HG03135 (cell line): ENCODE data around the gene KRTAP12-2.

ENCODE experiments used
- ATAC-seq: cut with Tn5 transposase; IDR thresholded peaks from one replicate; pipeline ENCODE4 v1.9.1; 2021; ENCODE audit warnings: mild to moderate bottlenecking, moderate library complexity; ENCODE audit not compliant: unreplicated experiment

Gene KRTAP12-2, protein sequence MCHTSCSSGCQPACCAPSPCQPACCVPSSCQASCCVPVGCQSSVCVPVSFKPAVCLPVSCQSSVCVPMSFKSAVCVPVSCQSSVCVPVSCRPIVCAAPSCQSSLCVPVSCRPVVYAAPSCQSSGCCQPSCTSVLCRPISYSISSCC

DNA sequence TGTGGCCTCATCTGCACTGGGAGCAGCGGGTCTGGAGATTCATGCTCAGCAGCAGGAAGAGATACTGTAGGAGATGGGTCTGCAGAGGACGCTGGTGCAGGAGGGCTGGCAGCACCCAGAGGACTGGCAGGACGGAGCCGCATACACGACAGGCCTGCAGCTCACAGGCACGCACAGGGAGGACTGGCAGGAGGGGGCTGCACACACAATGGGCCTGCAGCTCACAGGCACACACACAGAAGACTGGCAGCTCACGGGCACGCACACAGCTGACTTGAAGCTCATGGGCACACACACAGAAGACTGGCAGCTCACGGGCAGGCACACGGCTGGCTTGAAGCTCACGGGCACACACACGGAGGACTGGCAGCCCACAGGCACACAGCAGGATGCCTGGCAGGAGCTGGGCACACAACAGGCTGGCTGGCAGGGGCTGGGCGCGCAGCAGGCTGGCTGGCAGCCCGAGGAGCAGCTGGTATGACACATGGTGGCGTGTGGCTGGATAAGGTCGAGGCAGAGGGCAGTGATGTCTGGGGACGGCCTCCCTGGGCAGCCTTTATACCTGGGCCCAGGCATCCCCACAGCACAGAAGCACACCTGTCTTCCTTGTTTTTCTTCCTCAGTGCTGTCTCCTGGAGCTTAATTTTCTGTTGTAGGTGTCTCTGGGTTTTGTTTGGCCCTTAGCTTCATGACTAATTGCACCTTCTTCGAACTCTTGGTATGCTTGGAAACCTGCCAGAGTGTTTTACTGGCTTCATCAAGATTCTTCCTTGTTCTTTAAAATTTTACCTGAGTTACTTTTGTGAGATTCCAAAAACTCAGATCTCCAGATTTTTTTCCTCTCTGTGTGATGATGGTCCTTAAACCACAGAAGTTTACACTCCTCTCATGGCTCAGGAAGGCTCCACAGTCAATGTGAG is at the start of gene KRTAP12-2:
TSS of gene KRTAP12-2 (minus strand) at position 527 of the 920 bp plus-strand sequence. CDS start at position 486, 41 bp downstream.
- ATAC-seq: no peak

DNA sequence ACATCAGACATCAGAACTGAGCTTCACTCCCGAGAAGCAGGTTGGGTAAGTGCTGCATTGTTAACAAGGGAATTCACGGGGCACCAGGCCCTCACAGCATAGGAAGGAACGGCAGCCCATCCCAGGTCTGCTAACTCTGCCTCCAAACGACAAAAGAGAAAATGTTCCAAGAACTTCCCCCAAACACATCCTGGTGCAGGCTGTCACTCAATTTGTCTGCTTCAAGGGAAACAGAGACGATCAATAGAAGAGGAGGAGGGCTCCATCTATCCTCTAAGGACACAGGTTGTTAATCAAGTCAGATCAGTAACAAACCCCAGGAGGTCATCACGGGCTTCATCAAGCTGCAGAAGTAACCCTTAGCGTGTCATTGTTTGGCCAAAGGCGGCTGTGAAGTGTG is 48.2 kb upstream of the KRTAP12-2 start:
- ATAC-seq: no peak

DNA sequence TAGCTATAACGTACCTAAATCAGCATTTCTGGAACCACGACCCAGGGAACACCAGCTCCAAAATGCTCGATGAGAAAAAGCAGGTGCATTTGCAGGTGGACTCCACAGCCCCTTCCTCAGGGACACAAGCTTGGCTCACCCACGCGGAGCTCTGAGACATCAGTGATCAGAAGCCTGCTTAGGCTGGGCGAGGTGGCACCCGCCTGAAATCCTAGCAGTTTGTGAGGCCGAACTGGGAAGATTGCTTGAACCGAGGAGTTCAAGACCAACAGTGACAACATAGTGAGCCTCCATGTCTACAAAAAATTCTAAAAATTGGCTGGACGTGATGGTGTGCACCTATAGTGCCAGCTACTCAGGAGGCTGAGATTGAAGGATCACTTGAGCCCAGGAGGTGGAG is 47.1 kb upstream of the KRTAP12-2 start:
- no peak for ATAC-seq

DNA sequence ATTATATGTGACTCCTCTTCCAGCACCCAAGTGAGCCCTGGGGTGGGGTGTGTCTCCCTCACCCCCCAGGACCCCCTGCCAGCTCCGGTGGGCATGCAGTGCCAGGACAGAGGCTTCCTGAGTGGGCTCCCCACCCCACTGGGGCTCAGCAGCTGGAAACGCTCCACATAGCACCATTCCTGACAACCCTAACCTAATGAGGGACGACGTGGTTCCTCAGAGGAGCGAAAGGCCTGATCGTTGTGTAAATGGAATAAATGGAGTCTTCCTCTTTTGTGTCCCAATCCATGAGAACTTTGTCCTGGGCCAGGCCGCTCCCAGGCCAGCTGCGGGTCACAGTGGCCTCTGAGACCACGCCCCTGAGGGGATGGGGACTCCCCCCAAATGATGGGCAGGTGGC is 46.4 kb upstream of the KRTAP12-2 start:
- ATAC-seq: no peak

DNA sequence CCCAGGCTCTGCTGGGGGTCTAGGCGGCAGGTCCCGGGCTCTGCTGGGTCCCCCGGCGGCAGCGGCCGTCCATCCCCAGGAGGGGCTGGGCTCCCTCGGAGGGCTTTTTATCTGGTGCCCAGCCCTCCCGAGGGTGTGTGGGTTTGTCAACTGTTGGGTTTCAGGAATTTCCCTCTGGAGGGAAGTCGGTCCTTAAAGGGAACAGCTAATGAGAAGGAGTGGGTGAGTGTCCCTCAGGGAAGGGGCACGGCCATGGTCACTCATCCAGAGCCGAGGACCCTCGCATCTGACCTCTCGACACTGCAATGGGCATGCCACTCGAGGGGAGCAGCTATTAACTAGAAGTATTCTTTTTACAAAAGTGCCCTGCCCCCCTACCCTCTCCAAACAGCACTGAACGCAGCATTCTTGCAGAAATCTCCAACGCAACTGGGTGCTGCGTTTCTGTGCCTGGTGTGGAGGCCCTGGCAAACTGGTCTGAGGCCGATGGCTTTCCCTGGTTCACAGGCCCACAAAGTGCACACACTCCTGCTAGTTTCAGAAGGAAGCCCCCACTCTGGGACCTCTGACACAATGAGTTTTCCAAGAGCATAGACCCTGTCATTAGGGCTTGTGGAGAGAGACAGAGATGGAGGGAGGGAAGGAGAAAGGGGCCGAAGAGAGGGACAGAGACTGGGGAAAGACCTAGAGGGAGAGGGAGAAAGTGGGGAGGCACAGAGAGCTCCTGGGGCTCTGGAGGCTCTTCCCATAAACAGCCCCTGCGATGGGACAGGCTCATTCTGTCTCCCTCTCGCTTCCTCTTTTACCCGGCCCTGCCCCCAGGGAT is 45.7 kb upstream of the KRTAP12-2 start:
- ATAC-seq: no peak

DNA sequence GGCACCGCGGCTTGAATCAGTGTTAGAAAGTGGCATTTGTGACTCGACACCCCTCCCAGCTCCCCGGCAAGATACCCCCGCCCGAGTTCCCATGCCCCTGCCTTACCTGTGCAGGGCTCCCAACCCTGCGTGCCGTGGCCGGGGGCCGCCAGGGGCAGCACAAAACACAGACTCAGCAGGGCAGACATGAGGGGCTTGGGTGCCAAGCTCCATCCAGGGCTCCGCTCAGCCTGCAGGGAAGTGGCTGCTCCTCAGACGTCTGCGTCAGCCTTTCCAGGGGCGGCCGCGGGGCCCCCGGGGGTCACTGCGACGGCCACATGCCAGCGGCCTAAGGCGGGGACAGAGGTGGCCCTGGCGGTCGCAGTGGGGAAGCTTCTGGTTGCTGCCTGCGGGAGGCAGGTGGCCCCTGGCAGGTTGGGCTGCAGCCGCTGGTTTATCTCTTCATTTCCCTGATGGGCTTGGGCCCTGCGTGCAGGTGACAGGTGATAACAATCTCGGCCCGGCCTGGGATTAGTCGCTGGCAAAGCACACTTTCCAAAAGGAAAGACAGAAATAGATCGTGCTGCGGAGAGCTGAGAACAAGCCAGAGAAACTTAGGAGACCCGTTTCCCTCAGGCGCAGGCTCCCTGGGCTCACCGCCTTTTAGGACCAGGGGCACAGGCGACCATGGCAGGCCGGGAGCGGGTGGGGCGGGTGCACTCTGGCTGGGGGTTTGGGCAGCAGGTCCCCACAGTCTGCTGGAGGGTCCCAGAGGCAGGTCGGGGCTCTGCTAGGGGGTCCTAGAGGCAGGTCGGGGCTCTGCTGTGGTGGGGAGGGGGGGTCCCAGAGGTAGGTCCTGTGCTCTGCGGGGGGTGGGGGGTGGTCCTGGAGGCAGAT is 44.8 kb upstream of the KRTAP12-2 start, which contains the start of gene TSPEAR:
TSS of gene TSPEAR (minus strand) at position 246 of the 876 bp plus-strand sequence. CDS start at position 188, 58 bp downstream.
- ATAC-seq: no peak

DNA sequence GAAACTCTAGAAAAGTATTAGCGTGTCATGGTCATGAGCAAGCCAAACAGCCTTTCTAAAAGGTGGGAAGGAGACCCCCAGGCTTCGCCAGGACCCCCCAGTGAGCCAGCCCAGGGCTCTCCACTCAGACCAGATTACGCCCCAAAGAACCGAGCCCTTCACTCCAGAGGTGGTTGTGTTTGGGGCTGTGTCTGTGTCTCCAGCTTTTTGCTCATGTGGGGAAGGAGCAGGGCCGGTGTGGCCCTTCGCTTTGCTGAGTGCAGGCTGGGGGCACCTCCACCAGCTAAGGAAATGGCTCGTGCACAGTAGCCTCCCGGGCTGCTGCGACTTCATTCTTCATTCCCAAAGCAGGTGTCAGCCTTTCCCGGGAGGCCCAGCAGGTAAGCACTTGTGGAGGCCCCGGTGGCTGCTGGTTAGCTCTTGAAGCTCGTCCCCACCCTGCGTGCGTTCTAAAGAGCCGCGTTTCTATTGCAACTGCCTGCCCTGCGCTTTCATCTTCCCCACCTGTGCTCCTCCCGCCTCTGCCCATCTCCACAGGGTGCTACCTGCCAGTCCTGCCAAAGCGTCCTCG is 44.1 kb upstream of the KRTAP12-2 start:
- no peak for ATAC-seq

DNA sequence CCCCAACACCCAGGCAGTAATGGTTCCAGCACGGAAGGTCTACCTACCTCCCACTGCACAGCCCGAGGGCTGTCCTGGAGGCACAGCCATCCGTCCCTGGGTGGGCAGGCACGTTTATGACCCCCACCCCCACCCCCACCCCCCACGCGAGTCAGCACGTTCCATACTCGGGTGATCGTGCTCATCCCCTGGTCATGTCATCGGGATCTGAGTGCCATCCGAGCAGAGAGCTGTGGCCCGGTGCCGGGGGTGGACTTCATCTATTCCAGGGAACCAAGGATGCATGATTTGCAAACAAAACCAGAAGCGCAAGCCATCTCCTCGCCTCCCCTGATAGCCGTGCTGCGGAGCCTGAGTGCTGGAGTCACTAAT is 43.6 kb upstream of the KRTAP12-2 start:
- ATAC-seq: no peak

DNA sequence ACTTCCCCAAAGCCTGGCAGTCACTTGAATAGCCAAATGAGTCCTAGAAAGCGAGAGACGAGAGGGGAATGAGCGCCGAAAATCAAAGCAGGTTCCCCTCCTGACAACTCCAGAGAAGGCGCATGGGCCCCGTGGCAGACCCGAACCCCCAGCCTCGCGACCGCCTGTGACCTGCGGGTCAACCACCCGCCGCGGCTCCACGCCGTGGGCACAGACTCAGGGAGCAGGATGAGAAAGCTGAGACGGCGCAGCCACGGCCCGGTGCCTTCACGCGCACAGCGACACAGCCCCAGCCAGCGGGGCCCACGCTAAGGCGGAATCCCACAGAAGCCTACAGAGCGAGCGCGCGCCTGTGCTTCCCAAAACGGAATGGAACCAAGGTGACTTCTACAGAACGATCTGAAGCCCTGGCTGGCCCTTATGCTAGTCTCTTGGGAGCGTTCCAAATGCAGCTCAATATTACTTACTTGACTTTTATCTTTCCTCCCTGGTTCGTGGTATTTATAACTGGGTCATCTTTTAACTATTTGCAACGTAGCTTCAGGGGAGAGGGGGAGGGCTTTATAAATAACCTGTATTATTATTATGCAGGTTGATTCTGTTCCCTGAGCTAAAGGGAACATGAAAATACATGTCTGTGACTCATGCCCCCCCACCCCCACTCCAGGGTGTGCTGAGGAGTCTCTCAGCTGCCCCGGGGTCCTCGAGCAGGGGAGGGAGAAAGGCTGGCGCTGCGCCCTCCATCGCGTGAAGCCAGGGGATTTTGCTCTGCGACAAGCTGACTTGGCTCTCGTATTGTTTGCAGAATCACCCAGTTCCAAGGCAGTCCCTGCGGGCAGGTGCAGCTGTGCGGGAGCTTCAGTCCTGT is 42.9 kb upstream of the KRTAP12-2 start:
- ATAC-seq: no peak

DNA sequence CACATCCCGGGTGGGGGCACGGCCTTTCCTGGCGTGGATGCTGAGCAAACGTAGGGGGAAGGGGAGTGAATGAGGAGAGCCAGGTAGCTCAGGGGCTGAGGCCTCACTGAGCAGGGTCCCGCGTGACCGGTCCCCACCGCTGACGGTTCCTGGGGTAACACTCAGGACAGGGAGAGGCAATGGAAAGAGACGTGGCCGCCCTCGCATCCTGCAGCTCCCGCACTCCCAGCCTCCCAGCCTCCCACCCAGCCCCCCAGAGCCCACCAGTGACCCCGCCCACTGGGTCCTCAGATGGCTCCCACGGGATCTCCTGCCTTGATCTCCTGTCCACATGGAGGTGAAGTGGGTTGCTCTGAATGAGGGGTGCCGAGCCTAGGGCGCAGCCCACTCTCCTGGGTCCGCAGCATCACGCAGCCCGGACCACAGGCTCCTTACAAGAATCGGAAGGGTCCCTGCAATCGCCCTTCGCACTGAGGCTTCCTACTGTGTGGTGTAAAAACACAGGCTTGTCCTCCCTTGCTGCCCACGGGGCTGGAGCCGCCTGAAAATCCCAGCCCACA is 42.2 kb upstream of the KRTAP12-2 start:
- ATAC-seq: no peak

DNA sequence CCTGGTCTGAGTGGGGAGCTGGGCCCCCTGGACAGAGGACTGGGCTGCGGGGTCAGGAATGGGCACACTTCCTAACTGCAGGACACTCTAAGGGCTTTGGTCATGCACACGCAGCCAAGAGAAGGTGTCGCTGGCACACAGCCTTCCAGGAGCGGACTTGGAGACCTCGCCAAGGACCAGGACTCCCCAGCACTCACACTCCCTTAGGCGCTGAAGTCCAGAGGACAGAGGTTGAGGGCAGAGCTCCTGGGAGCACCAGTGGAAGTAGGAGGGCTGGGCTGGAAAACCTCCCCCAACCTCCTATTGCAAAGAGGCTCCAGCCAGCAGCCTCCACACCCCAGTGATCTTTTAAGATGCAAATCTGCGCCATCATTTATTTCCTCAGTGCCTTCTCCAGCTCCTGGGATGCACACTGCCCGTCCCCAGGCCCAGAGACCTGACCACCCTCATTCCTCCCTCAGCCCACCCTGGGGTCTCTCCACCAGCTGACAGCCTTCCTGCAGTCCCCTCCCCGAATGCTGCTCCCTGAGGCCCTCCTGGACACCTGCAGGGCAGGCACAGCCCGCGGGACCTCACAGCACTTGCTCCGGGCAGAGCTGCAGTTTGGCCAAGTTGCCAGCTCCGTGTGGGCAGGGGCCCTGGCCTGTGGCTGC is 41.6 kb upstream of the KRTAP12-2 start:
- no peak for ATAC-seq

DNA sequence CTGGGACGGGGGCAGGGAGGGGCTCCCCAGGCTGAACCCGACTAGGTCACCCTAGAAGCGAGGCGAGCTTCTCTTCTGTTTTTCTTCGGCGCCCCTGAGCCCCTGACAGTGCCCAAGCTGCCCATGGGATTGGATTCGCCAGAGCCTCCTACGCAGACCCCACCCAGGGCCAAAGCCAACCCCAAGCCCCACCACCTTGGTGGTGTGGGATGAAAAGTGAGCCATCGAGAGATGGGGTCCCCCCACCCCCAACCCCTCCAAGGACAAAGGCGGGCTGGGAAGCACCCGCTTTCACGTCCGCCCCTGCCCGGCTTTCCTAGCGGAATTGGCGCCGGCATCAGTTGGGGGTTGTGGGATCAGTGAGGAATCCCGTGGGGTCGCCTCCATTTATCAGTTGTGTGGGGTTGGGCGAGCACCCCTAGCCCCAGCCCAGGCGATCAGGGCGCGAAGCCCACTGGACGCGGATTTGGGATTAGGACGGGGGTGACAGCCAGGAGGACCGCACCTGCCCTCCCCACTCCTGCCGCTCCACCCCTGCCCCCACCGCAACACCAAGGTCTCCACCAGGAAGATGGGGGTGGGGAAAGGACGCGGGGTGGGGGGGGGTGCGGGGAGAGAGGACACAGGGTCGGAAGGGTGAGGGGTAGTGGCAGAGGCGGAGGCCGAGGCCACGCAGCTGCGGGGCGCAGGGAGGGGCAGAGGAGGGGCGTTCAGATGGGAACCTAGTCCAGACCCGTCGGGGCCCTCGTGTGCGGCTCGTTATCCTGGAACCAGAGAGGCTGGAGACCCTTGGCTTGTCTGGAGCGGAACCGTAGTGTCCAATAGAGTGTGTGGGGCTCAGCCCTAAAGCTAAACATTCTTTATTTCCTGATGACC is 40.2 kb upstream of the KRTAP12-2 start:
- ATAC-seq: no peak

DNA sequence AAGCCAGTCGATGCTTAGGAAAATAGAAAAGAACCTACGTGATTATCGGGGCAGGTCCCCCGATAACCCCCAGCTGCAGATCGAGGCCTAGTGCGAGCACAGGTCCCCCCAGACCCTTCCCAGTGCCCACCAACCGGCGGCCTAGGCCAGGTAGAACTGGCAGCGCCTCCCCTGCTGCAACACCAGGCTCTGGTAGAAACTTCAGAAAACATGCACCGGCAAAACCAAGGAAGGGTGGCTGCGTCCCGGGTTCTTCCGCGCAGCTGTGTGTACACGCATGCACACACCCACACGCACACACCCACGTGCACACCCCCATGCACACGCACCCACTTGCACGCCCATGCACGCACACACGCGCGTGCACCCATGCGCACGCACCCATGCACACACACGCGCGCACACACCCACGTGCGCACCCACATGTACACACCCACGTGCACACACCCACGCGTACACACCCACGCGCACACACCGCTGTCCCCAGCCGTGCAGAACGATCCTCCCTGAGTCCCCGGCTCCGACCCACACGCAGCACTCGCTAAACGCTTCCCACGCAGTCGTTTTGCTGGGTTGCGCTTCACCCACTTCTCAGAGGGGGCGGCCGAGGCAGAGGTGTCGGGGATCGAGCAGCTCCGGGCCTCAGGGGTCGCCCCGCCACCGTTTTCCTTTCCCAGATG is 39.4 kb upstream of the KRTAP12-2 start:
- no peak for ATAC-seq

DNA sequence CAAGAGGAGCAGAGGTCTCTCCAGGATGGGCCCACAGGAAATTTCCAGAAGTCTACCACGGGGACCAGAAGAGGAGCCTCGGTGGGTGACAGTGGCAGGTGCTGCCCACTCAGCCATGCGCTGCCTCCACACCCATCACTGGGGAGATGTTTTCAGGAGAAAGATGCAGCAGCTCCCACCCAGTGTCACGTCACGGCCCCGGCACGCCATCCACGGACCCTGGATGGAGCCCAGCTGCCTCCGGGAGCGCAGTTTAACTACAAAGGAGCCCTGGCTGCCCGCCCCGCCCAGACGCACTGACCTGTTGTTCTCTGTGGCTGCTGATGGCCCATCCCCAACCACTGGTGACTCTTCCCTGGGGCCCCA is 37.9 kb upstream of the KRTAP12-2 start:
- no peak for ATAC-seq

DNA sequence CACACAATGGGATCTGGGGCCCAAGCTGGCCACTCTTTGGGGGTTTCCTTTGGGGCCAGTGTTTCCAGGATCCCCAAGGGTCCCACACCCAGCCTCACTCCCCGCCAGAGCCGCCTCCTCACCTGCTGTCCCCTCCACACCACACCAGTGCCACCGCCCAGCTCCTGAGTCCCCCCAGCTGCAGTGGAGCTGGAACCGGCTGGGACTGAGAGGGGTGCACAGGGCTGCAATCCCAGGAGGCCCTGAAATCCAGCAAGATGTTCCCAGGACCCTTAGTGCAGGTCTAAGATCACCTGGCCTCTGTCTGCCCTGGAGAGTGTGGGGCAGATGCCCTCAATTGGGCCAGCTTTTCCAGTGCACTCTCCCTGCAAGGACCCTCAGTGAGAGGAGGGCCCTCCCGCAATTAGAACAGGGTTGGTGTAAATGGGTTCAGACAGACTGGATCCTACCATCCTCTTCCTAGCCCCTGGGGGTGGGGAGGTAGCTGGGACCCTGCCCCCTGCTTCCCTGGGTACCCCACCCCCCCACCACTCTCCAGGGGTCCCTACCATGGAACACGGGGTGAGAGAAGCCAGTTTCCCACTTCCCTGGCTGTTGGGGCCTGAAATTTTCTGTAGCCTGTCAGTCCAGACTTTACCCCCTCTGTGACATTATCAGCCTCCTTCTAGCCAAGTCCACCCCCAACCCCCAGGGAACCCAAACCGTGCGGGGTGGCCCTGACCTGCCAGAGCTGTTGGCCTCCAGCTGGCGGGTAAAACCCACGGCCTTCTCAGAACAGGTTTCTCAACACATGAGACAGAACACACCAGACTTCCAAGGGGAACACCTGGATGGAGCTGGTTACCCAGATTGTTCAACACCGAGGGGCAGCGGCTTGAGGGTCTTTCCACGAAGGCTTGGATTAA is 37.3 kb upstream of the KRTAP12-2 start:
- ATAC-seq: no peak
